Measurements from ENCODE around the gene VMP1. TPM values are rescaled to one million over a fixed set of nuclear protein-coding genes. Genes with fewer than 3 reads are reported as not detected.
"Not testable (repeated sequence)": the region's sequence is repeated elsewhere in the genome, so short reads cannot be mapped to it uniquely, and the experiment has no call there.

The VMP1 gene
- polyA plus RNA-seq, 10 donors, result 40.5 to 63.3 (median 53.8) TPM

- DNase-seq, result no peak
Observed at GRCh38 chr17:59776577-59776976, 69.1 kb downstream of the VMP1 start.

- DNase-seq, result no peak
Observed at GRCh38 chr17:59777033-59777432, 69.6 kb downstream of the VMP1 start.

- DNase-seq, result no peak
Observed at GRCh38 chr17:59778996-59779395, 71.5 kb downstream of the VMP1 start.

- no peak for DNase-seq
Observed at GRCh38 chr17:59779521-59779920, 72.1 kb downstream of the VMP1 start.

GRCh38 chr17:59780548-59780947 lies 73.1 kb downstream of the VMP1 start:
- not testable (repeated sequence) for DNase-seq

- DNase-seq, result peak in 1 of 3 donors; percentile 24
Observed at GRCh38 chr17:59783221-59784047, 76.0 kb downstream of the VMP1 start.

- no peak for DNase-seq
Observed at GRCh38 chr17:59785091-59785799, 77.8 kb downstream of the VMP1 start.

GRCh38 chr17:59786213-59786535 lies 78.7 kb downstream of the VMP1 start:
- DNase-seq, result no peak

GRCh38 chr17:59786536-59787319 lies 79.3 kb downstream of the VMP1 start:
- peak; percentile 67 to 99 (median 75) for DNase-seq

- DNase-seq, result not testable (repeated sequence)
Observed at GRCh38 chr17:59789849-59790248, 82.4 kb downstream of the VMP1 start.

- not testable (repeated sequence) for DNase-seq
Observed at GRCh38 chr17:59790418-59790817, 83.0 kb downstream of the VMP1 start.

GRCh38 chr17:59790910-59791309 lies 83.5 kb downstream of the VMP1 start:
- peak in 1 of 3 donors; percentile 13 for DNase-seq

GRCh38 chr17:59791603-59792457 lies 84.4 kb downstream of the VMP1 start:
- peak in 1 of 3 donors; percentile 67 for DNase-seq

- DNase-seq, result not testable (repeated sequence)
Observed at GRCh38 chr17:59792458-59792823, 85.0 kb downstream of the VMP1 start.

GRCh38 chr17:59793205-59793604 lies 85.8 kb downstream of the VMP1 start:
- DNase-seq, result no peak

GRCh38 chr17:59796138-59796537 lies 88.7 kb downstream of the VMP1 start:
- DNase-seq, result no peak

- peak in 1 of 3 donors; percentile 11 for DNase-seq
Observed at GRCh38 chr17:59796785-59797205, 89.3 kb downstream of the VMP1 start.

GRCh38 chr17:59798111-59798510 lies 90.7 kb downstream of the VMP1 start:
- no peak for DNase-seq

GRCh38 chr17:59800530-59800942 lies 93.1 kb downstream of the VMP1 start:
- DNase-seq, result no peak

GRCh38 chr17:59802160-59802559 lies 94.7 kb downstream of the VMP1 start:
- no peak for DNase-seq

- no peak for DNase-seq
Observed at GRCh38 chr17:59804901-59805465, 97.5 kb downstream of the VMP1 start.

Data from muscle of back (tissue), 11 donors.